Chondrocyte (in vitro differentiated cells): ENCODE measurements around the gene CABLES1. TPM values are rescaled to one million over a fixed set of nuclear protein-coding genes. Genes with fewer than 3 reads are reported as not detected.
A peak's percentile ranks its signal among the peaks of the same experiment; 100 is the strongest.

Source experiments
- DNase-seq: peaks from one replicate; pipeline ENCODE4 v3.0.0; 2021; ENCODE audit warnings: mixed read lengths, low spot score
- H3K27ac Mint-ChIP-seq: one replicate; pipeline ENCODE4 v1.8.0; 2021; ENCODE audit warnings: mild to moderate bottlenecking, moderate library complexity, mixed read lengths; ENCODE audit not compliant: unreplicated experiment
- H3K27me3 Mint-ChIP-seq: 2 replicates; pipeline ENCODE4 v1.8.0; 2021; ENCODE audit warnings: low read depth, mixed read lengths
- H3K36me3 Mint-ChIP-seq: 2 replicates; pipeline ENCODE4 v1.8.0; 2021; ENCODE audit warnings: low read depth, mixed read lengths
- H3K4me1 Mint-ChIP-seq: 2 replicates; pipeline ENCODE4 v1.8.0; 2021; ENCODE audit warnings: low read depth, mild to moderate bottlenecking, mixed read lengths
- H3K4me3 Mint-ChIP-seq: one replicate; pipeline ENCODE4 v1.8.0; 2021; ENCODE audit warnings: mild to moderate bottlenecking, moderate library complexity, mixed read lengths; ENCODE audit not compliant: unreplicated experiment
- H3K9me3 Mint-ChIP-seq: 2 replicates; pipeline ENCODE4 v1.8.0; 2021; ENCODE audit warnings: low read depth, mixed read lengths
- total RNA-seq: library from RNA; stranded (reverse); gene quantifications from 3 replicates; pipeline ENCODE4 v1.2.1, GENCODE V29; 2021
- TF ChIP-seq, protein P1 (sequence below): fragments of 200-600 bp; sonication (generic); IDR thresholded peaks from 2 replicates; pipeline ENCODE4 v1.5.0; 2021; ENCODE audit warnings: antibody characterized with exemption, mild to moderate bottlenecking, moderate library complexity

CABLES1 gene
- total RNA-seq, 1 donor from 2014 or later = 29.3 TPM

DNA sequence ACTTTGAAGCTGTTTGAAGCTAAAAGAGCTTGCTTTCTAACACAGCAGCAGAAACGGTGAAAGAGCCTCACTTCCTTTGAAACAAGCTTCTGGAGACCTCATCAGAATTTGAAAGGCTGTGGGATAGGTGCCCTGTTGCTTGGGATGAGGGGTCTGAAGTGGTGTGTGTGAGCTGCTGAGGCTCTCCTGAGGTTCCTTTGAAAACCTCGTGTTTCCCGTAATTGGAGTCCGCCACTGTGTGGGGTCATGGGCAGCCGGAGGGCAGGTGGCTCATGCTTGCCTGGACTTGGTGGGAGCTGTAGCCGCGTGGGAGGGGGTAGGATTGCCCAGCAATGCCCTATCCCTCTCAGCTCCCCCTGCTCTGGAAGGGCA, 34.4 kb downstream of the CABLES1 start:
- Mint-ChIP-seq H3K27me3 (no peaks in the 10 kb centered on the region), H3K27ac (no peak overlapping the region), H3K4me3 (no peak overlapping the region), H3K4me1 (peaks cover 38% of the 10 kb centered on the region), H3K36me3 (peaks cover 2% of the 10 kb centered on the region), H3K9me3 (no peaks in the 10 kb centered on the region)
- no peak for DNase-seq
- TF ChIP-seq, protein P1, sequence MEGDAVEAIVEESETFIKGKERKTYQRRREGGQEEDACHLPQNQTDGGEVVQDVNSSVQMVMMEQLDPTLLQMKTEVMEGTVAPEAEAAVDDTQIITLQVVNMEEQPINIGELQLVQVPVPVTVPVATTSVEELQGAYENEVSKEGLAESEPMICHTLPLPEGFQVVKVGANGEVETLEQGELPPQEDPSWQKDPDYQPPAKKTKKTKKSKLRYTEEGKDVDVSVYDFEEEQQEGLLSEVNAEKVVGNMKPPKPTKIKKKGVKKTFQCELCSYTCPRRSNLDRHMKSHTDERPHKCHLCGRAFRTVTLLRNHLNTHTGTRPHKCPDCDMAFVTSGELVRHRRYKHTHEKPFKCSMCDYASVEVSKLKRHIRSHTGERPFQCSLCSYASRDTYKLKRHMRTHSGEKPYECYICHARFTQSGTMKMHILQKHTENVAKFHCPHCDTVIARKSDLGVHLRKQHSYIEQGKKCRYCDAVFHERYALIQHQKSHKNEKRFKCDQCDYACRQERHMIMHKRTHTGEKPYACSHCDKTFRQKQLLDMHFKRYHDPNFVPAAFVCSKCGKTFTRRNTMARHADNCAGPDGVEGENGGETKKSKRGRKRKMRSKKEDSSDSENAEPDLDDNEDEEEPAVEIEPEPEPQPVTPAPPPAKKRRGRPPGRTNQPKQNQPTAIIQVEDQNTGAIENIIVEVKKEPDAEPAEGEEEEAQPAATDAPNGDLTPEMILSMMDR = no peak

DNA sequence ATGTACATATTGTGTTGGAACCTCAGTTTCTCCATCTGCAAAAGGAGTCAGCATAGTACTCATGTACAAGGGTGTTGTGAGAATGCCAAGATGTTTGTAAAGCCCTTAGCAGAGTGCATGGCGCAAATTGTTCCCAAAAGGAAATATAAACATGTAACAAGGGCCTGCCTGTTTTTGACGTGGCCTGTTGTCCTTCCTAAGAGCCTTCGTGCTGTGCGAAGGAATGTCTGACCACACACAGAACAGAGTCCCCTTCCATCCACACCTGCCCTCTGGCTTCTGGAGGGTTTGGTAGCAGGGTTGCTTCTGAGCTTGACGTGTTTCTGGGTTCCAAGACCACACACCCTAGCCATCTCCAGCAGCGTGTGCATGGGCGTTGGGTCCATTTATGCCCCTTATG, 34.9 kb downstream of the CABLES1 start:
- H3K4me1 Mint-ChIP-seq = peaks cover 38% of the 10 kb centered on the region

DNA sequence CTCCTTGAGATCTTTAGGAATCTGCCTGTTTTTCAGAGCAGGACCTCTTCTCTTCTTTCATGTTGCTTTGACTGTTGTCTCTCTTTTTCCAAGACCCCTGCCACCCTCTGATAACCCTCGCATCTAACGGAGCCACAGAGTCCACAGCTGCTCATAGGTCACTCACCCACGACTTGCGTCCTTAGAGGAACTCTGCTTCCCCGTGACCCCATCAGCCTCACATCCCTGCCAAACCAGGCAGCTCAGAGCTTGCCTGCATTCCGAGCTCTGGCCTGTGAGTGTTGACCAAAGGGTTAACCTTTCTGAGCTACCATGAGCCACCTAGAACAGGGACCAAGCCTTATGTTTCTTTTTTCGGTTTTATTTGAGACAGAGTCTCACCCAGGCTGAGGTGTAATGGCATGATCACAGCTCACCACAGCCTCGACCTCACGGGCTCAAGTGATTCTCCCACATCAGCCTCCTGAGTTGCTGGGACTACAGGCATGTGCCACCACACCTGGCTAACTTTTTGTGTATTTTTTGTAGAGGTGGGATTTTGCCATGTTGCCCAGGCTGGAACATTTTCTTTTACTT, 36.4 kb downstream of the CABLES1 start:
- Mint-ChIP-seq H3K27me3 (no peaks in the 10 kb centered on the region), H3K9me3 (no peaks in the 10 kb centered on the region), H3K4me3 (no peak overlapping the region), H3K36me3 (no peaks in the 10 kb centered on the region), H3K4me1 (peaks cover 39% of the 10 kb centered on the region), H3K27ac (no peak overlapping the region)
- TF ChIP-seq, protein P1 = no peak
- DNase-seq = no peak

More for the DNA sequence above, 34.9 kb downstream of the CABLES1 start:
- DNase-seq = no peak
- H3K27me3 Mint-ChIP-seq = no peaks in the 10 kb centered on the region
- H3K9me3 Mint-ChIP-seq = no peaks in the 10 kb centered on the region
- peaks cover 2% of the 10 kb centered on the region for H3K36me3 Mint-ChIP-seq
- no peak overlapping the region for H3K4me3 Mint-ChIP-seq
- H3K27ac Mint-ChIP-seq = no peak overlapping the region
- TF ChIP-seq, protein P1 = no peak

DNA sequence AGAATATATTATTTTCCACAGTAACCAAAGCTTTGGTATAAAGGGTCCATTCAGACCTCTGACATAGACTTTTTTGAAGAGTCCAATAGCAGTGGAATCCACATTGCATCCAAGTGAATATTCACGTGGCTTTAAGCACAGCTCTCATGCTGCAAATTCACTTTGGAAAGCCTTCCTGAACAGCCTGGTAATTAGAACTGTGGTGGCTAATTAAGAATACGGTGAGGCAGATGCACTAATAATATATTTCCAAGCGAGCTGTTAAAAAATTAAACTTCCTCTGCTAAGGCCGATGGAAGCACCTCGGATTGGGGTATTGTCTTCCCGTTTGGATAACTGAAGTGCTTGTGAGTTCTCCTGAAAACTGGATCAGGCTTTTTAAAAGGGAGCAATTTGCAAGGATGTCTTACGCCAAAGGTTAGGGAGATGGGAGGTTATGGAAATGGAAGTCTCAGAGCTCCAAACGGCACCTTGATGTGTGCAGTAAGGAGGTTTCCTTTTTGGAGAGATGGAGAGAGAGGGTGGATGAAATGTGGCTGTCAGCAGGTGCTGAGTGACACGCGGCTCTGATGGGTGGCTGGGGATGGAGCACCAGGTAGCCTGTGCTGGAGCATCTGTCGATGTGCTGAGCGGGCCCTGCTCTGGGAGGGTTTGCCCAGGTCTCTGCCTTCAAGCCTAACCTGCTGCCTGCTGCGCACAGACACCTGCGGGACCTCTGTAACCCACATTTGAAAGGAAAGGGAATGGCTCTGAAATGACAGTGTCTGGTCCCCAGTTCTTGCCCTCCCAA, 37.5 kb downstream of the CABLES1 start:
- TF ChIP-seq, protein P1 = no peak
- H3K36me3 Mint-ChIP-seq = no peaks in the 10 kb centered on the region
- H3K4me1 Mint-ChIP-seq = peaks cover 31% of the 10 kb centered on the region
- no peak for DNase-seq
- H3K4me3 Mint-ChIP-seq = no peak overlapping the region
- no peaks in the 10 kb centered on the region for H3K9me3 Mint-ChIP-seq
- no peaks in the 10 kb centered on the region for H3K27me3 Mint-ChIP-seq
- H3K27ac Mint-ChIP-seq = peak overlapping the region; percentile 12

DNA sequence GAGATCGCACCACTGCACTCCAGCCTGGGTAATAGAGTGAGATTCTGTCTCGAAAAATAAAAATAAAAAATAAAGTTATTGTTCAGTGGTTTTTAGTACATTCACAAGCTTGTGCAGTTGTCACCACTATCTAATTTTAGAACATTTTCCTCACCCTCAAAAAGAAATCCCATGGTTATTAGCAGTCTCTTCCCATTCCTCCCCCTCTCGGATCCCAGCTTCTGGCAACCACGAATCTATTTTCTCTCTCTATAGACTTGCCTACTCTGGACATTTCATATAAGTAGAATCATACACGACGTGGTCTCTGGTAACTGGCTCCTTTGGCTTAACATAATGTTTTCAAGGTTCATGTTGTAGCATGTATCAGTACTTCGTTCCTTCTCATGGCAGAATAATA, 38.6 kb downstream of the CABLES1 start:
- TF ChIP-seq, protein P1 = no peak
- peaks cover 40% of the 10 kb centered on the region for H3K4me1 Mint-ChIP-seq
- no peaks in the 10 kb centered on the region for H3K9me3 Mint-ChIP-seq
- H3K27me3 Mint-ChIP-seq = no peaks in the 10 kb centered on the region
- H3K4me3 Mint-ChIP-seq = no peak overlapping the region
- peak overlapping the region; percentile 65 for H3K27ac Mint-ChIP-seq
- DNase-seq = no peak
- H3K36me3 Mint-ChIP-seq = no peaks in the 10 kb centered on the region
